ENCODE data around the gene CNPY2. TPM values are rescaled to one million over a fixed set of nuclear protein-coding genes. Genes with fewer than 3 reads are reported as not detected.

Gene CNPY2
- 63.4 and 79.1 TPM in 2 replicates for total RNA-seq

DNA sequence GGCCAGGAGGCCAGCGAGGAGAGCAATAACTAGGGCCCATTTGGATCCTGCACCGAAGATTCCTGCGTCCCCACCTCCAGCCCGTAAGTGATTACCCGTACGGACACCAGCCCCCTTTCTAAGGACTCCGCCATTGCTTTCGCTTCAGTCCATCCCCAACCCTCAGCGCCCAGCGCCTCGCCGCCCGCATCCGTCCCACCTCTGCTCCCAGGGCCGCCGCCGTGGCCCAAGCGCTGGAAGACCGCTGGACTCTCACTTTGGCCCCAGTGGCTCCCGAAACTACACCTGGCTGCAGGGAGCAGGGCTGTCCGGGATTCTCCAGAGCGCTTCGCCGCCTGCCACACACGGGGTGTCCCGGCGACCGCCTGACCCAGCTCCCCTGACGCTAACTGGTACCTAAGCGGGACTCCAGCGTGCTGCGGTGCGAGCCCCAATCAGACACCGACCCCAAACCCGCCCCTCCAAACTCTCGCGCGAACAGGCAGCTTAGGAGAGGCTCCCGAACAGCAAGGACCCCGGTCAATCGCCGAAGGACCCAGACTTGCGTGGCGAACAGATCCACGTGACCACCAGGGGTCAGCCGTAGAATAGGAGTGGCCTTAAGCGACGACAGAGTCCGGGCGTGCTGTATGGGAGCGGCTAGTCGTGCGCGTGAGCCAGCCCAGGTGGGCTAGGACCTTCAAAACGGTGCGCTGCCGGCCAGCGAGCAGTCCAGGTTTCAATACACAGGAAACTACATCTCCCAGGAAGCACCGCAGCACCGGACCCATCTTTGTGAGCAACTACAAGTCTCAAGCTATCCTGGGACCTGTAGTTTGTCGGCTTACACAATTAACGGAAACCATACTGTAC, at the start of gene CNPY2:
Gene CNPY2 (minus strand): TSS at position 367 of the 852 bp plus-strand sequence. CDS start 771 bp downstream, outside the sequence.

DNA sequence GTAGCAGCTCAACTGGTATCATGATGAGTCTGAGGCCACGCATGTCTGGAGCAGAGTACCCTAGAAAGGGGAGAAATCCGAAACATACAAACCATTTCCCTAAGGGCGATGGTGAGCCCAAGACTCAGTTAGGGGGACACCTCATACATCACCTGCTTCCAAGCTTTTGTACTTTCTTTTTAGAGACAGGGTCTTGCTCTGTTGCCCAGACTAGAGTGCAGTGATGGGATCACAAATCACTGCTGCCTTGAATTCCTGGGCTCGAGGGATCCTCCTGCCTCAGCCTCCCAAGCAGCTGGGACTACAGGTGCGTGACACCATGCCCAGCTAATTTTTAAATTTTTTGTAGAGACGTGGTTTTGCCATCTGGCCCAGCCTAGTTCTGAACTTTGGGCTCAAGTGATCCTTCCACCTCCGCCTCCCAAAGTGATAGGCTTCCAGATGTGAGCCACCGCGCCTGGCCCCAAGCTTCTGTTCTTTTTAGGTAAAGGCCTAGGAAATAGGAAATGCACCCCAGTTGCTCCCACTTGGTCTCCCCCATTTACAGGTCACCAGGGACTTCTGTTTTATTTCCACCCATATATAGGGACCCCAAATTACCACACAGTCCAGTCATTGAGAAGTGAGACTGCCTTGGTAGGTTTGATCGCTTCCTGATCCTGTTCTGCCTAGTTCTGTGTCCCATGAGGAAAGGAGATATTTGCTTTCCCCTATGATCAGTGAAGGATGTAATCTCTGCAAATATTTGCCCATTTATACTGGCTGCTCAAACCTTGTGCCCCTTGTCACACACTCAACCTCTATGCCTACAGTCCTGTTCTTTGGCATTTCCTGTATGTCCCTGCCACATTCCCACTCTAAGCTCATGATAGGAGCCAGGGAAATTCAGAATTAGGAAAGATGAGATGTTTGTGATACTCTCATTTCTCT, 46.6 kb upstream of the CNPY2 start, which contains the start of gene APOF:
Gene APOF (minus strand): TSS at position 728 of the 930 bp plus-strand sequence. CDS start 112 bp downstream, at position 616.

DNA sequence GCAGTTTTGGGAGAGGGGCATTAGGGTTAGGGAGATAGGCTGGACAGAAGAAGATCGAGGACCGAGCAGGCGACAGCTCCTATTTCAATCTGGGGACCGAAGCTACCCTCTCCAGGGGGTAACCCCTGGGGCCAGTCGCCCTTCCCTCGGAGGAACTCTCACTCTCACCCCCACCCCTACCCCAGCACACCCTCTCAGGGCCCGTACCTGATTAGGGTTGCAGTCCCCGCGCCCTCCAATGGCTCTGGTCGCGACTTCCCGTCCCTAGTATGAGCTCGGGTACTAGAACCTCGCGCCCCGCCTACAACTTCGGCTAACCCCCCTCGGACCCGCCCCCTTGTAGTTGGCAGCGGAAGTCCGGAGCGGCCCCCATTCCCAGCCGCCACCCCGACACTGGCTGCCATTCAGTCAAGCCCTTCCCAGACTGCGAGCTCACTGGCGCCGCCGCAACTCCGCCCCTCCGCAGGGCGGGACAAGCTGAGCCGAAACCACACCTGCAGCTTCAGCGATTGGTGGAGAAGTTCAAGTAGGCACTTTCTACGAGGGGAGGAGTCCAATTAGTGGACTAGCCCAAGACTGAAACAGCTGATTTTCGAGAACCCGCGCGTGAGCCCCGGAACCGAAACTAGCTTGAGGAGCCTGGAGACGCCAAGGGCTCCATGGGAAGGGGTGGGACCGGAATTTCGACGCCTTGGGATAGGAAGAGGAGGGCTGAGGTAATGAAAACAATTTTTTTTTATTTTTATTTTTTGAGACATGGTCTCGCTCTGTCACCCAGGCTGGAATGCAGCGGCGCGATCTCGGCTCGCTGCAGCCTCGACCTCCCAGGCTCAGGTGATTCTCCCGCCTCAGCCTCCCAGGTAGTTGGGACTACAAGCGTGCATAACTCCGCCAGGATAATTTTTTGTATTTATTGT, 44.3 kb upstream of the CNPY2 start, which contains the start of gene STAT2:
Gene STAT2 (minus strand): TSS at position 257 of the 917 bp plus-strand sequence. CDS start 3,536 bp downstream, outside the sequence.

GRCh38 chr12:56338308-56339157, 22.7 kb upstream of the CNPY2 start, which contains the start of gene IL23A:
TSS of gene IL23A (plus strand) at chr12:56338884. CDS start at chr12:56339045, 161 bp downstream.

GRCh38 chr12:56333679-56334489, 18.1 kb upstream of the CNPY2 start, which contains the start of gene PAN2:
TSS of gene PAN2 (minus strand) at chr12:56334000. CDS start at chr12:56333094, 906 bp downstream.

DNA sequence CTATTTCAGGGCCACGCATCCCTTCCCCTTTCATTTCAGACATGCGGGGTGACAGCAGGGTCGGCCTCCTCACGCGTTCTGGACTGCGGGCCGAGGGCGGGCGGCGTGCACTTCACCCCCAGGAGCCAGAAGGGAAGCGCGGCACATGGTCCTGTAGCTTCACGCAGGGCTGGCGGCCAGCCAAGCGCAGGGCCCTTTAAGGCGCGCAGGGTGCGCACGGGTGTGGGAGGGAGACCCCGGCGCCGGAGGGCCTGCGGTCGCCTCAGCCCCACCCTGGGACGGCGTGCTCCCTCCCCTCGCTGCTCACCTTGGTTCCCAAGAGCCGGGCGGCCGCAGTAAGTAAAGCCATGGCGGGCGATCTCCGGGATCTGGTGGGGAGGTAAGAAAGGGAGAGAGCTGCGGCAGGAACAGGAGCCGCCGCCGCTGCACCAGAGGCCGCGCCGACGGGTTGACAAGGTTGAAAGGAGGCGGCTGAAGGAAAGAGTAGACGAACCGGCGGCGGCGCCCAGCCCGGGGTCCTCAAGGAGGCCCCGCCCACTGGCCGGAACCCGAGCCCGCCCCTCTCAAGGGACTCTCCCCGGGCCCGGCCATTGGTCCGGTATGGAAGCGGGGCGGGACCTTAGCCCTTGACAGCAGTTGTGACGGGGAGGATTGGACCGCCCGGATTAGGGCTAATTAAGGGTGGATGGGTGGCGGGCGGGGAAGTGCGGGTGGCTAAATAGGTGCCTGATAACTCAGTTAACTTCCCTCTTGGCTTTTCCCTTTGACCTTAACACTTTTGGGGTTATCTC, 15.7 kb downstream of the CNPY2 start, which contains the start of gene CS:
Gene CS (minus strand): TSS at position 478 of the 791 bp plus-strand sequence. CDS start 129 bp downstream, at position 349.

DNA sequence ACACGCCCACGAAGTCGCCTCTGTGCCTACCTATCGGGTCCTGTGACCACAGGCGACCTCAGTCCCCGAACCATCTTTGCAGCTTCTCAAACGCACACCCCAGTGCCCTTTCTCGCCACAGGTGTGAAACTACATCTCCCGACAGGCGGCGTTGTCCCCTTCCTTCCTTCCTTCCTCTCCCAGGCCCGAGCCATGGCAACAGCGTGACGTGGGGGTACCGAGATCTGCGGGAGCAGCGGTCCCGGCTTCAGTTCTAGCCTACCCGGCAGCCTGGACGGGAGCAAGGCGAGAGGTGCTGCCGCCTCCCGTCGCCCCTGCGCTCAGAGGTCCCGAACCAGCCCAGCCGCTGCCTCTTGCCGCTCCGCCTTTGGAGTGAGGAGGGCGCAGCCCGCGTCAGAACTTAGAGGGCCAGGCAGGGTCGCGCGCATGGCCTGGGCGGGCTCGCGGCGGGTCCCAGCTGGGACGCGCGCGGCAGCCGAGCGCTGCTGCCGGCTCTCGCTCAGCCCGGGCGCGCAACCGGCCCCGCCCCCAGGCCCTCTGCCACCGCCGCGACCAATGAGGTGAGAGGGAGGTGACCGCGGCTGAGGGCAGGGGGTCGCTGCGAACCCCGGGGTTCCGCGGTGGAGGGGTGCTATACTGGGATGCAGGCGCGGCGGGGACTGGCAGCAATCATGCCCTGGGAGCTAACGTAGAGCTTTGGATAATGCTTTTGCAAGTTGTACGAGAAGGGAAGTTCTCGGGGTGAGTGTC, 48.9 kb downstream of the CNPY2 start, which contains the start of gene COQ10A:
Gene COQ10A (plus strand): TSS at position 250 of the 750 bp plus-strand sequence. CDS start 177 bp downstream, at position 427.

Other genes with a start within 250 kb of the CNPY2 start
- 0.17 and 0.45 TPM in 2 replicates for gene ERBB3, start 235.8 kb downstream of the CNPY2 start, total RNA-seq
- 212 and 232 TPM in 2 replicates for gene PA2G4, start 211.4 kb downstream of the CNPY2 start, total RNA-seq
- 2,695 and 3,059 TPM in 2 replicates for gene RPL41, start 199.4 kb downstream of the CNPY2 start, total RNA-seq
- gene ZC3H10, start 197.7 kb downstream of the CNPY2 start, total RNA-seq = 3.3 and 4.4 TPM in 2 replicates
- 249 and 252 TPM in 2 replicates for gene ESYT1, start 187.7 kb downstream of the CNPY2 start, total RNA-seq
- 101 and 114 TPM in 2 replicates for gene MYL6B, start 163.4 kb downstream of the CNPY2 start, total RNA-seq
- 2,547 and 2,551 TPM in 2 replicates for gene MYL6, start 157.6 kb downstream of the CNPY2 start, total RNA-seq
- 32.6 and 33.3 TPM in 2 replicates for gene SMARCC2, start 126.5 kb downstream of the CNPY2 start, total RNA-seq
- 56.3 and 58.7 TPM in 2 replicates for gene RNF41, start 94.1 kb downstream of the CNPY2 start, total RNA-seq
- 53.5 and 63.5 TPM in 2 replicates for gene NABP2, start 91.6 kb downstream of the CNPY2 start, total RNA-seq
- 0.15 TPM in 1 of 2 replicates, not detected in the other for gene SLC39A5, start 85.9 kb downstream of the CNPY2 start, total RNA-seq
- 10.9 and 15.1 TPM in 2 replicates for gene ANKRD52, start 57.6 kb downstream of the CNPY2 start, total RNA-seq
- 7.1 and 7.3 TPM in 2 replicates for gene COQ10A, start 49.0 kb downstream of the CNPY2 start, total RNA-seq
- 123 and 126 TPM in 2 replicates for gene CS, start 15.7 kb downstream of the CNPY2 start, total RNA-seq
- gene PAN2, start 18.0 kb upstream of the CNPY2 start, total RNA-seq = 14.6 TPM in 2 replicates
- gene IL23A, start 22.9 kb upstream of the CNPY2 start, total RNA-seq = 0.15 TPM in 1 of 2 replicates, not detected in the other
- gene STAT2, start 44.1 kb upstream of the CNPY2 start, total RNA-seq = 78.0 and 79.9 TPM in 2 replicates
- gene APOF, start 46.9 kb upstream of the CNPY2 start, total RNA-seq = not detected in 2 replicates
- 22.7 and 24.5 TPM in 2 replicates for gene TIMELESS, start 133.4 kb upstream of the CNPY2 start, total RNA-seq
- not detected in 2 replicates for gene MIP, start 138.7 kb upstream of the CNPY2 start, total RNA-seq
- 1.2 and 1.3 TPM in 2 replicates for gene SPRYD4, start 152.6 kb upstream of the CNPY2 start, total RNA-seq
- under 0.01 TPM in 2 replicates for gene GLS2, start 172.2 kb upstream of the CNPY2 start, total RNA-seq
- 12.2 and 12.6 TPM in 2 replicates for gene RBMS2, start 205.8 kb upstream of the CNPY2 start, total RNA-seq

Data from bronchus fibroblast of lung (primary cell).